Measurements from ENCODE around the gene SMIM9.
"Not testable (repeated sequence)": the region's sequence is repeated elsewhere in the genome, so short reads cannot be mapped to it uniquely, and the experiment has no call there.

The SMIM9 gene
- 0 to 0.16 (median 0.02) reads per million in 18 experiments for total RNA-seq

DNA sequence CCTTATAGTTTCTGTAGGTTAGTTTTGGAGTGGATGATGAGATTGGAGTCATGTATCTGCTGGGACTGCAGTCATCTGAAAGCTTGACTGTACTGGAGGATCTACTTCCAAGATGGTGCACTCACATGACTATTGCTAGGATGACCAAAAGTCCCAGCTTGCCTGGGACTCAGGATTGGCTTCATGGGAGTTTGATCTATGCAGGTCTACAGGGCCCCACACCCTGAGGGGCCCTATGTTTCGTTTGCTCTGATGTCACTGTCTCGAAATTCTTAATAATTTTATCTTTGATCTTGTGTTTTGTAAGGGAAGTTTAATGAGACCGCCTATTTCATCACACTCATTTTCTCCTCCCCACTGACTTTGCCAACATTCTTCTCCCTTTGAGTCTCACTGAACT lies at the start of gene SMIM9:
Gene SMIM9, minus strand, starts transcription at position 101 of the 400 bp plus-strand sequence. CDS start 3,806 bp downstream, outside the sequence.
- no peak for DNase-seq

DNA sequence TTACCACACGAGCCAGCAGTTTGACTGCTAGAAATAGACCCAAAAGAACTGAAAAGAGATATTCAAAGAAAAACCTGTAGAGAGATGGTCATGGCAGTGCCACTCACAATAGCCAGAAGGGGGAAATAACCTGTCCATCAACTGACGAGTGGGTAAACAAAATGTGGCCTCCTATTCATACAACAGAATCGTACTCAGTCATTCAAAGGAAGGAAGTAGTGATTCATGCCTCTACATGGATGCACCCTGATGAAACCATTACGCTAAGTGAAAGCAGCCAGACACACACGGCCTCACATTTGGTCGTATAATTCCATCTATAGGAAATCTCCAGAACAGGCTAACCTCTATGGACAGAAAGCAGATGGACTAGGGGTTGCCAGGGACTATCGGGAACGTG lies 49.6 kb upstream of the SMIM9 start:
- DNase-seq: not testable (repeated sequence)

DNA sequence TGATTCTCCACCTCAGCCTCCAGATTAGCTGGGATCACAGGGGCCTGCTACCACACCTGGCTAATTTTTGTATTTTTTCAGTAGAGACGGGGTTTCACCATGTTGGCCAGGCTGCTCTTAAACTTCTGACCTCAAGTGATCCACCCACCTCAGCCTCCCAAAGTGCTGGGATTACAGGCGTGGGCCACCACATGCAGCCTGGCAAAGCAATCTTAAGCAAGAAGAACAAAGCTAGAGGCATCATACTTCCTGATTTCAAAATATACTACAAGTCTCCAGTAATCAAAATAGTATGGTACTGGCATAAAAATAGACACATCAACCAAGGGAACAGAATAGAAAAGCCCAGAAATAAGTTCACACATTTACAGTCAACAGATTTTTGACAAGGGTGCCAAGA lies 38.9 kb upstream of the SMIM9 start:
- peak; percentile 53 to 58 for DNase-seq

DNA sequence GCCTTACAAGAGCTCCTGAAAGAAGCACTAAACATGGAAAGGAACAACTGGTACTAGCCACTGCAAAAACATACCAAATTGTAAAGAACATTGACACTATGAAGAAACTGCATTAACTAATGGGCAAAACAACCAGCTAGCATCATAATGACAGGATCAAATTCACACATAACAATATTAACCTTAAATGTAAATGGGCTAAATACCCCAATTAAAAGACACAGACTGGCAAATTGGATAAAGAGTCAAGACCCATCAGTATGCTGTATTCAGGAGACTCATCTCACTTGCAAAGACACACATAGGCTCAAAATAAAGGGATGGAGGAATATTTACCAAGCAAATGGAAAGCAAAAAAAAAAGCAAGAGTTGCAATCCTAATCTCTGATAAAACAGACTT lies 34.1 kb upstream of the SMIM9 start:
- DNase-seq: not testable (repeated sequence)

DNA sequence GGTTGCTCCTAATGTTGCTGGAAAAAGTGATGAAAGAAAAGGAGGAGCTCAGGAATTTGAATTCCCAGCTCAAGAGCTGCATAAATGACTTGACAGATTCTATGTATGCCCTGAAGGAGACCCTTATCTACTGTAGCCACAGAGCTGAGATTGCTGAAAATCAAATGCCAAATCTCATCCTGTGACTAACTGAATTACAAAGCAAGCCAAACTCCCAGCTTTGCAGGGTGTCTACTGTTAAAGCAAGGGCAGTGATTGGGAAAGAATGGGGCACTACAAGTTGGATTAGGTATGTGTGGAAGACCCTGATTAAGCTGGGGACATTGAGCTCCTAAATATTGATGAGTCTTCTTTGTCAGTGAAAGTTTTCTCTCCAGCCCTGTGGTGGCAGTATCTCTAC lies 20.8 kb upstream of the SMIM9 start:
- DNase-seq: no peak

DNA sequence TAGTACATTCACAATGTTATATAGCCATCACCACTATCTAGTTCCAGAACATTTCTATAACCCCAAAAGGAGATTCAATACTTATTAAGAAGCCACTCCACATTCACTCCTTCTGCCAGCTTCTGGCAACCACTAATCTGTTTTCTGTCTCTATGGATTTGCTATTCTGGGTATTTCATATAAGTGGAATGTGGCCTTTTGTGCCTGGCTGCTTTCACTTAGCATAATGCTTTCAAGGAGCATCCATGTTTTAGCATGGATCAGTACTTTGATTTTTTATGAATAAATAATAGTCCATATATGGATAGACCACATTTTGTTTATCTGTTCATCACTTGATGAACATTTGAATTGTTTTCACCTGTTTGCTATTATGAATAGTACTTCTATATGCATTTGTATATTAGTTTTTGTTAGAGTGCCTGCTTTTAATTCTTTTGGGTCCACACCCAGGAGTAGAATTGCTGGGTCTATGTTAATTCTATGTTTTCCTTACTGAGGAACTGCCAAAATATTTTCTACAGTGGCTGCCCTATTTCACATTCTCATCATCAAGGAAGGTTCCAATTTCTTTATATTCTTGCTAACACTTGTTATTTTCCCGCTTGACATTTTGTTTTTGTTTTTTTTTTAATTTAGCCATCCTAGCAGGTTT lies 16.6 kb upstream of the SMIM9 start:
- no peak for DNase-seq

DNA sequence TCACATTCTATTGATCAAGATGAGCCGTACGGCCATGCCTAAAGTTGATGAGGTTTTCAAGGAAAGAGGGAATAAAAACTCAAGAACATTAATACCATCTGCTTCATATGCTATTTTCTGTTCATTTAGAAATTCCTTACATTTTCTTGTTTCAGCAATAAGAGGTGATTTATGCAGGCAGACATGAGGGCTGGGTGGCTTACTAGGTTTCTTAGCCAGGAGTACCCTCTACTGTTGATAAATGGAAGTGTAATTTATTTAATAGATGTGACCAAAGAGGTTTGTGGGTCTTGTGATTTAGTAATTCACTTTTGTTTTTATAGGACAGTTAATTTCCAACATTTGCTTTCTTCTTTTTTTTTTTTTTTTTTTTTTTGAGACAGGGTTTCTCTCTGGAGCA lies 6.4 kb upstream of the SMIM9 start:
- DNase-seq: peak; percentile 42 to 62

DNA sequence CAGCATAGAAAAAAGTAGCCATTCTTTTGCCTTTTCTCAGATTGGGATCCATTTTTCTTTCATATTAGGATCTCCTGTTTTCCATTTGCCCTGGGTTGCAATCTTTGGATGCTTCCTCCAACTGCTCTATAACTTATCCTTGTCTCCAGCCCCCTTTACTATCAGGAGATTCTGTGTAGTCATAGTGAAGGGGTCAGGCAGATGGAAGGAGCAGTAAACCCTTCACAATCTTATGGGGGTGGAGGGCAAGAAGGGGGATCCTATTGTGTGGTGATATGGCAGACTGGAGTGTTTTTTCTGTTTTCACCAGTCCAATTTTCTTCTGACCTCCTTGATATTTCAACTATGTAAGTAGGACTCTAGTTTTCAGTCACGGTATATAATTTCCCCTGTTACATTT lies 1.7 kb upstream of the SMIM9 start:
- no peak for DNase-seq

DNA sequence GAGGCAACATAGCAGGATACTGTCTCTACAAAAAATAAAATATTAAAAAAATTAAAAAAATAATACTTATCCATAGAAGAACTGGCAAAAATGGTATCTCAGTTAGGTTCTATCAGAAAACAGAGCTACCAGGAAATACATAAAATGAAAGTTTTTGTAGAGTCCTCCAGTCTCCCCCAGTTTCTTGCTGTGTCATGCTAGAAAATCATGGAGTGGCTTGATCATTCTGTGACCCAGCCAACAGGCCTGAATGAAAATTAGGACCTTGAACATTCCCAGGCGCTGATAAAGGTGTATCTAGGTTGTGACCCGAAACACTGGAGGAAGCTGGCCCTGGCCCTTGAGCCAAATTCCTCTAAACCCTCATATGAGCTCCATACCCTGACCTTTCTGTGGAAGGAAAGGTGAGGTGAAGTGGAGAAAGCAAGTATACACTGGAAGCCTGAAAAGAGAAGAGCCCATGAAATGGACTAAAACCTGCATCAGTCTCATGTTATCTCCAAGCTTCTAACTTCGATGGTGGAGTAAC lies 652 bp downstream of the SMIM9 start:
- DNase-seq: no peak

DNA sequence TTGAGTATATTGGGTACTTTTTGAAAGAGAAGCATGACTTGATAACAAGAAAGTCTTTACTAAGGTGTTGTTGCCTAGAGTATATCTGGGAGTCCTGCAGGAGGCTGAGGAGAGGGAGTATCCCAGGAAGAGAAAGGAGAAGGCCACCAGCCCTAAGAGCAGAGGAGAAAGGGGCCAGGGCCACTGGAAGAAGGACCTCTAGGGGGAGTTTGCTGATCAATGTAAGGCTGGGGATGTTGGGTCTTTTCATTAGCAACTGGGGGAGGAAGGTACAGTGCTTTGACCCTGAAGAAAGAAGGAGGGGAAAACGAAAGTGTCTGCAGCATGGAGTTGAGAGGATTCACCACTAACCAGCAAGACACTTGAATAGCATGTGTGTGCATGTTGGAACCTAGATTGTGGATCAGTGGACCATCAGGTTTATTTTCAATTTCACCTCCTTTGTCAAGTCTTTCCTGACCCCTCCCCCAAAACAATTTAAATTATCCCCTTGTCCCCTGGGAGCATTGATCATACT lies 4.5 kb downstream of the SMIM9 start:
- DNase-seq: no peak

DNA sequence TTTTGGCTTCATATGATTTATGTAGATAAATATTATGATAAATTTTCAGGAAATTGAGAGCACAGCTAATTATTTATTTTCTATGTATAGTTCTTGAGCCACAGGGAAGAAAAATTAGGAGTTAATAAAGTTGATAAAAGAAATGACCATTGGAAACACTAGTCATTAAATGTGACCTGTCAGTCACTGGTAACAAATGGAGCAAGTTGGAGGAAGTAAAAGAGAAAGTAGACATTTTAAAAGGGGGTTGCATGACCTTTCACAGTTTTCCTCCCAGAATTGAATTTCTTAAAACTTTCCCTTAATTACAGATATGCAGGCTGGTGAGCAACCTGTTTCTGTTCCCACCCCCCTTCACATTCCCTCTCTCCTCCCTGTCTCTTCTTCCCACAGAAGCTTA lies 5.3 kb downstream of the SMIM9 start:
- DNase-seq: no peak

DNA sequence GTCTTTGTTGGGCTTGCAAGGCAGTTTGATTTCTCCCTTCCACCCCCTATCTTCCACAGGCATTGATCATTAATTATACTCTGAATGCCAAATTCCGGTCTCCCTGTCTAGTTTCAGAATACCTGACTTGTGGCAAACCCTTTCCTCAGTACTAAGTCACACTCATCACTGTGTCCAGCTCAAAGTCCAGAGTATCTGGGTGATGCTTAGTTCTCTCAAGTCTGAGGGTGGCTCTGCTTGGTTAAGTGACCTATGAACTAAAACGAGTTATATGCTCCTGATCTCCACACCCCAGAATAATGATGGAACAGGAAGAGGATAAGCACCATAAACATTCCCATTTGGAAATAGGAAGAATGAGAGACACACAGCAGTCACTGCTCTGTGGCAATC lies 6.5 kb downstream of the SMIM9 start:
- no peak for DNase-seq

DNA sequence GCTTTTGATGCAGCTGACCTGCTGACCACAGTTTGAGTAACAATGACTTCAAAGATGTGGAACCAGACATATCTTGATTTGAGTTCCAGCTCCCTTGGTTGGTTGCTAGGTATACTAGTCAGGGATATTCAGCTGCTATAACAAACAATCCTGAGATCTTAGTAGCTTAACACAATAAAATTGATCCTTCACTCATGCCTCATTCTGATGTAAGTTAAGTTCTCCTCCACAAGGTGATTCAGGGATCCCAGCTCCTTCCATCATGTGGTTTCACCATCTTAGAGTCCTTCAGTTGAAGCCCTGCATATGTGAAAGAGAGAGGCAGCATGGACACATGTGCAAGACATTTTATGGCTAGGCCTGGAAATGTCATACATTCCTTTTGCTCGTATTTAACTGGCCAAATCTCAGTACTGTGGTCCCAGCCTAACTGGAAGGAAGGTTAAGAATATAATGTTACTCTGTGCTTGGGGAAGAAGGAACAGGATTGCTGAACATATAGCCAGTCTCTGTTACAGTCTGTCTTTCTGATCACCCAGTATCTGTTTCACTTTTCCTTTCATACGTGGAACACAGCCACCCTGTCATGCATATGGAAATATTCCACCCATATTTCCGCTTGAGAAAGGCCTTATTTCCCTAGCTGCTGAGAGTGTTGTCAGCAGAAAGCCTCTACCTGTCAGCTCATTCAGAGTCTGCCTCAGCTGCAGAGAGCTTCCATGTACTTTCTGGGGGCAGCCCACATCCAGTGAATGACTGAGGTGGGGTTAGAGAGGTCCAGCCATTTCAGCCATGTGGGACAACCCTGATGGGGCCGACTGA lies 7.1 kb downstream of the SMIM9 start:
- DNase-seq: peak; percentile 2 to 10

DNA sequence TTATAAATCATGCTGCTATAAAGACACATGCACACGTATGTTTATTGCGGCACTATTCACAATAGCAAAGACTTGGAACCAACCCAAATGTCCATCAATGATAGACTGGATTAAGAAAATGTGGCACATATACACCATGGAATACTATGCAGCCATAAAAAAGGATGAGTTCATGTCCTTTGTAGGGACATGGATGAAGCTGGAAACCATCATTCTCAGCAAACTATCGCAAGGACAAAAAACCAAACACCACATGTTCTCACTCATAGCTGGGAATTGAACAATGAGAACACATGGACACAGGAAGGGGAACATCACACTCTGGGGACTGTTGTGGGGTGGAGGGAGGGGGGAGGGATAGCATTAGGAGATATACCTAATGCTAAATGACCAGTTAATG lies 8.9 kb downstream of the SMIM9 start:
- DNase-seq: not testable (repeated sequence)

DNA sequence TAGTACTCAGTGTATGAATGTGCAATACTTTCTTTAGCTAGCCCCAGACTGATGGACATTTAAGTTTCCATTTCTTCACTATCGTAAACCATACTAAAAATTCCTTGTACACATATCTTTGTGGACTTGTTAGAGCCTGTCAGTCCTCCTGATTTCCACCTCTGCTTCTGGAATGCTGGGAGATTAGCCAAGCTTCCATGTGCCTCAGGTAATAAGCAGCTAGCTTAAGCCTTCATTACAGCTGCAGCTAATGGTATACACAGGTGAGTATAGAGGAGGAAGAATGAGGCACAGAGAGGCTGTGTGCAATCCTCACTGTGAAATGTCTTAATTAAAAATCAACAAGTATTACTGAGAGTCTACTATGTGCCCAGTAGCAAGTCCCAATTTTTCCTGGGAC lies 9.8 kb downstream of the SMIM9 start:
- no peak for DNase-seq

DNA sequence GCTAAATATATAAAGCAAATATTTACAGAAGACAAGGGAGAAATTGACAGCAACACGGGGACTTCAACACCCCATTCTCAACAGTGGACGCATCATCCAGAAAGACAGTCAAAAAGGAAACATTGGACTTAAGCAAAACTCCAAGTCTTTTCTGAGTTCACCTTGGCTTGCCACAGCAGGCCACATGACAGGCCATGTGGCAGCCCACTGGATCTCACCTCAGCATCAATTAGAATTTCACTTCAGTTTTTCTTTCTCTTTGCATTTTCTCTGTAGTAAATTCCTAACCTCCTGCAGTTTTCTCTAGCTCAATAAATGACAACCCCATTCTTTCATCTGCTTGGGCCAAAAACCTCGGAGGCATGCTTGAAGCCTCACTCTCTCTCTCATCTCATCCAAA lies 12.4 kb downstream of the SMIM9 start:
- no peak for DNase-seq

DNA sequence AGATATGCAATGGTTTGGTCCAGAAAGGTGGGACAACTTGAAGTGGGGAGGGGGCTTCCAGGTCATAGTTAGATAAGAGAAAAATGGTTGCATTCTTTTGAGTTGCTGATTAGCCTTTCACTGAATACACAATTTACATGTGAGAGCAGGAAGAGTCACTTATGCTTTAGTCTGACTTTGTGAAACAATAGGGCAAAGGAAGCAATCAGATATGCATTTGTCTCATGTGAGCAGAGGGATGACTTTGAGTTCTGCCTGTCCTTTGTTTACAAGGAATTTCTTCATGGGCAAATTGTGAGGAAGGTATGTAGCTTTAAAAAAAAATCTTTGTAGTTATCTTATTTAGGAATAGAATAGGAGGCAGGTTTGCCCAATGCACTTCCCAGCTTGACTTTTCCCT lies 12.9 kb downstream of the SMIM9 start:
- no peak for DNase-seq

DNA sequence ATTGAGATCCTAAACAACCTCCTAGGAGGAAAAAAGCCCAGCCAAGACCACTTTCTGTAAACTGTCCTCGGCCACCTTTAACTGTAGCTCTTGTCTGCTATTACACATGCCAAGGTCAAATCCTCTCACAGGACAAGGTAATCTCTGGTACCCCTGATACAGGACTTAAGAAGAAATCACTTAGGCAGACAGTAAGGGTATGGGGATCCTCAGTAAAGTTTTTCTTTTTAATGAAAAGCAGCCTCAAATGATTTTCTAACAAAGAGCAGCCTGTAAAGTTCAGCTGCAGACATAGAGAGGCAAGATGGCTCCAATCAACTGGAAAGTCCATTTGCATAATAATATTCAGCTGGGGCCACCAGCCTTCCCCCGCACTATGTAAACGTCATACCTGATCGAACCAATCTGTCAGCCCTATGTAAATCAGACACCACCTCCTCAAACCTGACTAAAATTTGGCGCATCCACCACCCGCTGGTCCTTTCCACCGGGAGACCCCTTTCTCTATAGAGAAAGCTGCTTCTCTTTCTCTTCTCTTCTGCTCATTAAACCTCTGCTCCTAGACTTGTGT lies 14.6 kb downstream of the SMIM9 start:
- DNase-seq: no peak

DNA sequence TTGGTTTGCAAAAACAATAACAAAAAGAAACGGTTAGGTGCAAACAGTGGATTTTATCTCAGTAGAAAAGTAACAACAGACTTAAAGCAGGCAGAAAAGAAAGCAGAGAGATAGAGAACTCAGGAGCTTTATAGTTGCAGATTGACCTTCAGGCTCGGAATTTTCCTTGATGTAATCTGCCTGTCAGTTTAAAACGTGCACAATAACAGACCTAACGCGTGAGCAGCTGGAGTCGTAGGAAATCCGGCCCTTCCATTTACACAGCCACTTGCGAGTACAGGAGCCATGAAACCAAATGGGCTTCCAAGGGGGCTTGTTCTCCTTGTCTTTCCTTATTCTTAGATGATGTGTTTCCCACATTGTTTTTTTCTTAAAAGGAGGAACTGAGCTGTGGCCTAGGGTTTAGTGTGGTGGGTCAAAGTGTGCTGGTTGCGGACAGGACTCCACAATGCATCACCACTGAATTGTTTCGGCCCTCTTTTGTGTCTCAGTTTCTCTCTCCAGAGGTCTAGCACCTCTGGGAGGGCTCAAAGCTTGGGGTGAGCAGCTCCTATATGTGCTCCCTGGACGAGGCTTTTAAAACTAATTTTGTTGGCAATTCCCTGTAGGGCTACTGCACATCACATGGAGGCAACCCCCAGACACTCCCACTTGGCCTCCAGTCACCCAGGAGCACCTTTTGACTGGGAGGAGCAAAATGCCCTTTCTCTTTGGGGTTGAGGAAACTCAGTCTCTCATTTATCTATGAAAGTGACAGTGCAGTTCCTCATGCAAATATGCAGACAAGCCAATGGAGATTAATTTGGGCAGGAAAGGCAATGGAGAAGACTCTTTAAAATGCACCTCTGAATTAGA lies 15.3 kb downstream of the SMIM9 start:
- no peak for DNase-seq

DNA sequence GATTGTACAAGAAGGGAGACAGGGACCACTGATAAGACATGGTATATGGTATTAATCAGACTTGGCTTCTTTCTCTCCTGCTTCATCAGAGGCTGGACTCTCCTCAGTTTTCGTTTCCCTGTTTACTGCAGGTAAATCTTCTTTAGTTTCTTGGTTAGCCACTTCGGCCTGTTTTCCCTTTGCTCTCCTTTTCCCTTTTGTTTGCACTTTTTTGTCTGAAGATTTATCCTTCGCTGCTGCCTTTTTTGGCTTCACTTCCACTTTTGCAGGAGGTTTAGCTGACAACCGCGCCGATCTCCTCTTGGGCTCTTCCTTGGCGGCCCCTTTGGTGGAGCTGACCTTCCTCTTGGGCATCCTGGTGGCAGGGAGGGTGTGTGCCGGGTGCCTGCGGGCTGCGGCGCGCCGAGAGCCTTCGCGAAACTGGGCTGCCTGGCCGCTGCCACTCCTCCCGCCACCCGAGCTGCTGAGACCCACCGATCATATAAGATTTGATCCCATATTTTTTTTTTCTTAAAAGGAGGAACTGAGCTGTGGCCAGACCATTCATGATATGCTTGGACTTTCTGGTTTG lies 17.3 kb downstream of the SMIM9 start:
- not testable (repeated sequence) for DNase-seq

DNA sequence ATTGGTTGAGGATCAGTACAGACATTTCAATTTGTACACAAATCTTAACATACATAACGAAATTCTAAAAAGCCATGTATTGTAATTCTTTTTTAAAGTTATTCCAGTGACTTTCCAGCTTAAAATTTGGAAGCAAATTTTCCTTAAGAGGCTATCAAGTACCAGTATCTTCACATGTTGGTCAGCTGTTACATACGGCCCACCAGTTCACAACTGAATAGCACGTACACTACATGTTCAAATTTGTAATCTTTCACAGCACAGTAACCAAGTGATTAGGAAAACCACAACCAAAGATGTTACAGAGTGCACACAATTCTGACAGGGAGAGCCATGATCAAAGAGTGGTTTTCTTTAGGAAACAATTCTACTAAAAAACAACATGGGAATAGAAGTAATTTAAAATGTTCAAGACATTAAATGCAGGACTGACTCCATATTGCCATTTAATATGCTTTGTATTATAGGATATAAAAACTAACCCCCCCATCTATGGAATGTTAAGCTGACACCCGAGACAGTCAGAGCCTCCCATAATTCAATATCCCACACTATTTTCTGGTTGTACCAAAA lies 18.1 kb downstream of the SMIM9 start:
- DNase-seq: not testable (repeated sequence)
